GM21619 (cell line): Measurements from ENCODE around the gene C22orf15.

Experiments
- ATAC-seq: cut with Tn5 transposase; IDR thresholded peaks from one replicate; pipeline ENCODE4 v1.9.1; 2021; ENCODE audit not compliant: unreplicated experiment

The C22orf15 gene

GRCh38 chr22:23786752-23787599 is 24.2 kb downstream of the C22orf15 start, which contains the start of gene SMARCB1:
TSS of gene SMARCB1 (plus strand) at chr22:23786966. CDS start at chr22:23787170, 204 bp downstream.
- ATAC-seq, result peak; percentile 57

- no peak for ATAC-seq
Measured at GRCh38 chr22:23787600-23787896, 24.8 kb downstream of the C22orf15 start.

GRCh38 chr22:23787910-23788309 is 25.1 kb downstream of the C22orf15 start:
- ATAC-seq, result no peak

GRCh38 chr22:23789121-23789520 is 26.3 kb downstream of the C22orf15 start:
- ATAC-seq, result no peak

GRCh38 chr22:23789638-23790037 is 26.8 kb downstream of the C22orf15 start:
- ATAC-seq, result no peak

DNA sequence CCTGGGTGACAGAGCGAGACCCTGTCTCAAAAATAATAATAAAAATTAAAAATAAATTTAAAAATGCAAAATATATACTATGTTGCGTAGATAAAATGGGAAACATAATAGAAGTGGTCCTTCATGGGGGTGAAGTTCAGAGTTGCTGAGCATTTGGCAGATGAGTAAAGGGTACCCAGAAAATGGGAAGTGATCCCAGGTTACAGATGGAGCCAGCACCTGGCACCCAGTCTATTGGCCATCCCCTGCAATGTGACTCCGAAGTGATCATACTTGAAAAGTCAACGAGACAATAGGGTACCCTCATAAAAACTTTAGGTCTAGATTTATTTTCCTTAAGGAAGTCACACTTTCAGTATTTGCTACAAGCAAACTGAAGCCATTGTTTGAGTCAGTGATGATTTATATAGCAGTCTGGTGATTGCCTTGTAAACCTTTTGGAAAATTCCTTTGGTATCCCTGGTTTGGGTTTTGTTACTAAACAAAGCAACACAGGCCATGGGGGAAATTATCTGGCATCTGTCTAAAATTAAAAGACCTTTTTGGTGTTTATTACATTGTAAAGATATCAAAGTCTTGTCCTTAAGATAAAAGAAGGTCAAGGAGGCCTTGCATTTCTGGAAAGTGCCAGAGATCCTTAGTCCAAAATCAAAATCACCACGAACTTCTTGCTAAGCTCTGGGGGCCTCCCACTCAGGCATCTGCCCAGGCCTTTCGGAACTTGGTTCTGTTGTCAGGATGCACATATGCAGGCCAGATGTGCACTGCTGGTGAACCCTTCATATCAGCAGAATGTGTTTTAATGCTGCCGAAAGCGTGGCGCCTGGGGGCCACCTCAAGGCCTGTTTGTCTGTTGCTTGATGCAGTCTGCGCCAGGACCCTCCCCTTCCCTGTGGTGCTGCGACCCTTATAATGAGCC is 28.3 kb downstream of the C22orf15 start:
- ATAC-seq, result no peak

DNA sequence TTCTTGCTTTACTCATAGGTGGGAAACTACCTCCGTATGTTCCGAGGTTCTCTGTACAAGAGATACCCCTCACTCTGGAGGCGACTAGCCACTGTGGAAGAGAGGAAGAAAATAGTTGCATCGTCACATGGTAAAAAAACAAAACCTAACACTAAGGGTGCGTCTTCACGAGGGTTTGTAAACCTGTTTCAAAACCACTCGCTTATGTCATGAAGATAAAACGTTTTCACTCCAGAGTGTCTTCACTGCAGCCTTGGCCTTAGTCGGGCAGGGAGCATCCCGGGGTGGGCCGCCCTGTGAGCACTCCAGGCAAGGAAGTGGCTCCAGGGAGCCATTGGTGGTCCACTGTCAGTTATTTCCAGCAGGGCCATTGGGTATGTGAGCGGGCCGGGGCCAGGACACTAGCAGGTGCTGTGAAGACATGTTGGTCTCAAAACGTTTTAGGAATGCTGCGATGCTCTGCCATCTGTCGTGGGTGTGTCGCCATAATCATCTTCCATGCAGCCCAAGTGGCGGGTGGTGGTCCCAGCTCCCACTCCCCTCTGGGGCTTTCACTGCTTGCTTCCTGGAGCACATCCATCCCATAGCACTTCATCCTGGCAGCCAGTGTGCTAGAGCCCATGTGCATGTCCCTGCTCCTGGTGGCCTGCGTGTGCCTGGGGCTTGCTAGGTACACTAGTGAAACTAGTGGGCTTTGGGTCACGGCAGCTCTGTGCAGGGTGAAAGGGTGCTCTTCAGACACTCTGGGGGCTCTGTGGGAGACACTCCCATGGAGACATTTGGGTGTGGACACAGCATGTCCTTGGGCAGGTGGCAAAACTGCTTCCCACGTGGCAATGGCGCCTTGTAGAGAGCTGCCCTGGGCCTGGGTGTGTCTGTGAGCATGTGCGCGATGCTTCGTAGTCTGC is 29.2 kb downstream of the C22orf15 start:
- ATAC-seq, result no peak

GRCh38 chr22:23793326-23793725 is 30.5 kb downstream of the C22orf15 start:
- ATAC-seq, result no peak

DNA sequence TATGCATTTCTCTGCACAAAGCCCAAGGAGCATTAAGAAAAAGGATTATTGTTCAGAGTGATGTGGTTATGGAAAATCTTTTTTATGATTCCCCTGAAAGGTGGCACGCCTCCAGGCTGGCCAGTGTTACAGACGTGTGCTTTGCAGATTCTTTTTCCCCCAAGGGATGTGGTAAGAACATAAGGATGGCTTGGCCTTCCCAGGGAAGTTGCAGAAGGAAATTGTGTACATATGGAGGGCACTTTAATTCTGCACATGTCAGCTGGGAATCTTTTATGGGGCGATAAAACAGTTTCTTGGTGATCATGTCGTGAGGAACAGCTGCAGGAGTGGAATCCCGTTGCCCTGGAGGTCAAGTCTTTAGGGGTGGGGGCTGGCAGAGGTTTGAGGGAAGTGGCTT is 33.7 kb downstream of the C22orf15 start:
- ATAC-seq, result no peak

- peak; percentile 71 for ATAC-seq
Measured at GRCh38 chr22:23800297-23801237, 37.8 kb downstream of the C22orf15 start.

DNA sequence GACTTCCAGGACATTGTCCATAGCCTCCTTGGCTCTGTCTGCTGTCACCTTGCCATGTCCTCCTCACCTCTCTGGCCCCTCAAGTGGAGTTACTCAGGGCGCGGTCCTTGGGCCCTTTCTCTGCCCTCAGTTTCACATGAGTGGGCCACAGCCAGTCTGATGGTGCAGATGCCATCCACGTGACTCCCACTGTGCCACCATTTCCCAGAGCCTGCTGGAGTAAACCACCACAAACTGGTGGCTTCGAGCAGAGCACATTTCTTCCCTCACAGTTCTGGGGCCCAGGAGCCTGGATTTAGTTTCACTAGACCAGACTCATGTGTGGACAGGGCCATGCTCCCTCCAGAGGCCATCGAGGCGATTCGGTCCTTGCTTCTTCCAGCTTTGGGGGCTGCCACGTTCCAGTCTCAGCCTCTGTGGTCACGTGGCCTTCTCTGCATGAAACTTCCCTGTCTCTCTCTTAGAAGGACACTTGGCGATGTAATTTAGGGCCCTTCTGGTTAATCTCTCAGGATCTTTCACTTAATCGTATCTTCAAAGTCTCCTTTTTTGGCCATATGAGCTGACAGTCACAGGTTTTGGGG is 38.5 kb downstream of the C22orf15 start:
- no peak for ATAC-seq

DNA sequence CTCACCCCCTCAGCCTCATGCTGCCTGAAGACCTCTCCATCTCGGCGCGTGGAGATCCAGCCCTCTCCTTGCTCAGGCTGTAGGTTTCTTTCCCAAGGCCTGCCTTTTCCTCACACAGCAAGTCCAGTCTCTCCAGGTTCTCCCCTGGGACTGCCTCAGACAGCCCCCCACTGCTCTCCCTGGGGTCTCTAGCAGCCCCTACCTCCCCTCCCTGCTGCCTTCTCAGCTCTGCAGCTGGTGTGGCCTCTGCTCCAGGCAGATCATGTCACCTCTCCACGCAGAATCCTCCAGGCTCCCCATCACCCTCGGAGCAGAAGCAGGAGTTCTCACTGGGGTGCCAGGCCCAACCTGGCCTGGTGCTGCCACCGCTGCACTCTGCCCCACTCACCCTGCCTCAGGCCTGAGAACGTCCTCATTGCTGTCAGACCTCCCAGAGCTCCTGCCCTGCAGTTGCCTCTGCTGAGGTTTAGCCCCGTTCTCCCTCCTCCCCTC is 39.1 kb downstream of the C22orf15 start:
- ATAC-seq, result no peak

GRCh38 chr22:23803001-23803819 is 40.4 kb downstream of the C22orf15 start:
- no peak for ATAC-seq

DNA sequence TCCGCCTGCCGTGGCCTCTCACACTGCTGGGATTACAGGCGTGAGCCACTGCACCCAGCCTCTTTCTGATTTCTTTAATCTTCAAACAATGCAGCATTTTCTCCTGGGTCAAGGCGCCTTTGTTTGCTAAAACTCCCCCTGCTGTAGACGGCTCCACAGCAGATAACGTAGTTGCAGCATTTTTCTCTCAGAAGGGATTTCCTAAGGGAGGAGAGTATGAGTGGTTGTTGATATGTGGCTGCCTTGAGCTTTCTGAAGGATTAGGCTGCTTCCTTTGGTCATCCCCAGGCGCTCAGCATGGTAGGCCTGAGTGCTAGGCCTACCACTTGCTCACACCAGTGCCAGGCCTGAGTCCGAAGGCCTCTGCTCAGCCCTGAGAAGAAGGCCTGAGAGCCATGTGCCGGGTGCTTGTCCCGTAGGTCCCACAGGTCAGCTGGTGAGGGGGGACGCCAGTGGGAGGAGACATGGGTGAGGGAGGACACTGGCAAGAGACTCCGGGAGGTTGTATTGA is 42.0 kb downstream of the C22orf15 start:
- no peak for ATAC-seq

GRCh38 chr22:23806837-23807236 is 44.0 kb downstream of the C22orf15 start:
- no peak for ATAC-seq

- no peak for ATAC-seq
Measured at GRCh38 chr22:23812378-23812777, 49.6 kb downstream of the C22orf15 start.
